ENCODE measurements around the gene TEK. TPM values are rescaled to one million over a fixed set of nuclear protein-coding genes. Genes with fewer than 3 reads are reported as not detected.

Gene TEK
- total and polyA plus RNA-seq, 2 donors (not counting 1 experiment from before 2014, with no cell fraction given): not detected

- H3K4me1 Mint-ChIP-seq: no peaks in the 10 kb centered on the region
- no peak for ATAC-seq (ENCODE audit: low read depth)
- Histone ChIP-seq H3K27me3 (replicated peaks in 1 of 4; ENCODE audit: control extremely low read depth in 1 of 4, control insufficient read depth in 3 of 4, insufficient read depth in 4 of 4, low read length in 3 of 4) (no peaks in the 10 kb centered on the region), H3K27ac (ENCODE audit: low read length in 2 of 2) (no peak overlapping the region), H3K36me3 (replicated peaks in 1 of 2; ENCODE audit: control extremely low read depth in 1 of 2, control insufficient read depth in 1 of 2, extremely low read depth in 1 of 2, insufficient read depth in 2 of 2, low read length in 1 of 2) (no peaks in the 10 kb centered on the region), H3K79me2 (ENCODE audit: control insufficient read depth, insufficient read depth, low read length) (no peaks in the 10 kb centered on the region), H2AFZ (ENCODE audit: insufficient read depth, low read depth, low read length, poor library complexity, severe bottlenecking) (no peak overlapping the region), H3K9ac (ENCODE audit: low read length) (no peak overlapping the region), H3K9me3 (ENCODE audit: control extremely low read depth in 1 of 3, control insufficient read depth in 2 of 3, insufficient read depth in 1 of 3, low read length in 2 of 3) (no peaks in the 10 kb centered on the region), H3K4me1 (ENCODE audit: control insufficient read depth in 2 of 2, insufficient read depth in 2 of 2, low read length in 2 of 2) (no peaks in the 10 kb centered on the region), H3K4me2 (replicated peaks; ENCODE audit: low read depth, low read length, poor library complexity, severe bottlenecking) (no peak overlapping the region), H3K4me3 (ENCODE audit: control extremely low read depth in 1 of 5, extremely low read depth in 1 of 5, insufficient read depth in 1 of 5, low read depth in 2 of 5, low read length in 4 of 5) (no peak overlapping the region), H4K20me1 (ENCODE audit: control insufficient read depth, insufficient read depth, low read length, poor library complexity, severe bottlenecking) (no peaks in the 10 kb centered on the region)
- ChIA-PET CTCF (no interaction called here), POLR2A (no interaction called here)
- H3K27ac Mint-ChIP-seq: no peak overlapping the region
- peaks cover 5% of the 10 kb centered on the region for H3K9me3 Mint-ChIP-seq (ENCODE audit: insufficient read depth)
- H3K4me3 Mint-ChIP-seq: no peak overlapping the region
- peaks cover 4% of the 10 kb centered on the region for H3K27me3 Mint-ChIP-seq
- 100% methylated on average over 1 of the region's 4 CpGs for WGBS (ENCODE audit: insufficient coverage)
- TF ChIP-seq, protein P1, sequence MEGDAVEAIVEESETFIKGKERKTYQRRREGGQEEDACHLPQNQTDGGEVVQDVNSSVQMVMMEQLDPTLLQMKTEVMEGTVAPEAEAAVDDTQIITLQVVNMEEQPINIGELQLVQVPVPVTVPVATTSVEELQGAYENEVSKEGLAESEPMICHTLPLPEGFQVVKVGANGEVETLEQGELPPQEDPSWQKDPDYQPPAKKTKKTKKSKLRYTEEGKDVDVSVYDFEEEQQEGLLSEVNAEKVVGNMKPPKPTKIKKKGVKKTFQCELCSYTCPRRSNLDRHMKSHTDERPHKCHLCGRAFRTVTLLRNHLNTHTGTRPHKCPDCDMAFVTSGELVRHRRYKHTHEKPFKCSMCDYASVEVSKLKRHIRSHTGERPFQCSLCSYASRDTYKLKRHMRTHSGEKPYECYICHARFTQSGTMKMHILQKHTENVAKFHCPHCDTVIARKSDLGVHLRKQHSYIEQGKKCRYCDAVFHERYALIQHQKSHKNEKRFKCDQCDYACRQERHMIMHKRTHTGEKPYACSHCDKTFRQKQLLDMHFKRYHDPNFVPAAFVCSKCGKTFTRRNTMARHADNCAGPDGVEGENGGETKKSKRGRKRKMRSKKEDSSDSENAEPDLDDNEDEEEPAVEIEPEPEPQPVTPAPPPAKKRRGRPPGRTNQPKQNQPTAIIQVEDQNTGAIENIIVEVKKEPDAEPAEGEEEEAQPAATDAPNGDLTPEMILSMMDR (IDR thresholded peaks at IDR 0.05): no peak
- no peak for TF ChIP-seq EZH2 (IDR thresholded peaks at IDR 0.05; ENCODE audit: borderline replicate concordance, insufficient read depth, low read depth, low read length, poor library complexity, severe bottlenecking)
- intact Hi-C loops (cut with micrococcal nuclease): no loop called here
- no peak for DNase-seq
These were observed 72.4 kb downstream of the TEK start for GRCh38 chr9:27181381-27181780.

- Histone ChIP-seq H3K27ac (ENCODE audit: low read length in 2 of 2) (no peak overlapping the region), H3K4me3 (ENCODE audit: control extremely low read depth in 1 of 5, extremely low read depth in 1 of 5, insufficient read depth in 1 of 5, low read depth in 2 of 5, low read length in 4 of 5) (no peak overlapping the region), H3K9me3 (ENCODE audit: control extremely low read depth in 1 of 3, control insufficient read depth in 2 of 3, insufficient read depth in 1 of 3, low read length in 2 of 3) (no peaks in the 10 kb centered on the region), H3K79me2 (ENCODE audit: control insufficient read depth, insufficient read depth, low read length) (no peaks in the 10 kb centered on the region), H3K27me3 (replicated peaks in 1 of 4; ENCODE audit: control extremely low read depth in 1 of 4, control insufficient read depth in 3 of 4, insufficient read depth in 4 of 4, low read length in 3 of 4) (no peaks in the 10 kb centered on the region), H3K9ac (ENCODE audit: low read length) (no peak overlapping the region), H4K20me1 (ENCODE audit: control insufficient read depth, insufficient read depth, low read length, poor library complexity, severe bottlenecking) (no peaks in the 10 kb centered on the region), H3K4me1 (ENCODE audit: control insufficient read depth in 2 of 2, insufficient read depth in 2 of 2, low read length in 2 of 2) (no peaks in the 10 kb centered on the region), H2AFZ (ENCODE audit: insufficient read depth, low read depth, low read length, poor library complexity, severe bottlenecking) (no peak overlapping the region), H3K4me2 (replicated peaks; ENCODE audit: low read depth, low read length, poor library complexity, severe bottlenecking) (no peak overlapping the region), H3K36me3 (replicated peaks in 1 of 2; ENCODE audit: control extremely low read depth in 1 of 2, control insufficient read depth in 1 of 2, extremely low read depth in 1 of 2, insufficient read depth in 2 of 2, low read length in 1 of 2) (no peaks in the 10 kb centered on the region)
- intact Hi-C loops (cut with micrococcal nuclease): no loop called here
- H3K4me1 Mint-ChIP-seq: no peaks in the 10 kb centered on the region
- ChIA-PET CTCF (no interaction called here), POLR2A (no interaction called here)
- WGBS (ENCODE audit: insufficient coverage): no CpG with 5 or more reads among the region's 3 CpGs
- H3K4me3 Mint-ChIP-seq: no peak overlapping the region
- no peak for TF ChIP-seq EZH2 (IDR thresholded peaks at IDR 0.05; ENCODE audit: borderline replicate concordance, insufficient read depth, low read depth, low read length, poor library complexity, severe bottlenecking)
- TF ChIP-seq, protein P1 (IDR thresholded peaks at IDR 0.05): no peak
- DNase-seq (no peak), ATAC-seq (ENCODE audit: low read depth) (no peak)
- H3K27me3 Mint-ChIP-seq: peaks cover 4% of the 10 kb centered on the region
- no peak overlapping the region for H3K27ac Mint-ChIP-seq
- H3K9me3 Mint-ChIP-seq (ENCODE audit: insufficient read depth): peaks cover 5% of the 10 kb centered on the region
These were observed 73.4 kb downstream of the TEK start for GRCh38 chr9:27182421-27182820.
